SK-N-MC (cell line): Measurements from ENCODE around the gene RASSF1.

Source experiments
- DNase-seq: peaks from one replicate; pipeline ENCODE4 v3.0.0-alpha.2; 2011; ENCODE audit warnings: low read depth, low spot score
- H3K27ac ChIP-seq: fragments of 200-600 bp; sonication (generic); 2 replicates; pipeline ENCODE4 v1.5.1; 2016; ENCODE audit warnings: mixed run types
- H3K36me3 ChIP-seq: fragments of 200-600 bp; sonication (generic); 2 replicates; pipeline ENCODE4 v1.6.1; 2017; ENCODE audit warnings: antibody characterized with exemption, low read length, mixed read lengths; ENCODE audit not compliant: insufficient read depth
- H3K4me3 ChIP-seq: fragments of 200-600 bp; sonication (generic); 2 replicates; pipeline ENCODE4 v1.5.1; 2016
- H3K9ac ChIP-seq: fragments of 200-600 bp; sonication (generic); 2 replicates; pipeline ENCODE4 v1.8.0; 2017; ENCODE audit warnings: mixed run types, mixed read lengths; ENCODE audit not compliant: insufficient read length
- H3K9me3 ChIP-seq: fragments of 200-600 bp; sonication (generic); 2 replicates; pipeline ENCODE4 v1.6.1; 2017; ENCODE audit warnings: low read depth, mild to moderate bottlenecking, antibody characterized with exemption, low read length, moderate library complexity, mixed read lengths
- EZH2 ChIP-seq: fragments of 200-600 bp; sonication (generic); IDR thresholded peaks from one replicate; pipeline ENCODE4 v1.6.1; 2017; ENCODE audit warnings: antibody characterized with exemption
- FOXP2 ChIP-seq: optimal IDR thresholded peaks from 2 replicates; pipeline ENCODE3; 2011; ENCODE audit warnings: mild to moderate bottlenecking, moderate library complexity; ENCODE audit not compliant: insufficient read depth; ENCODE audit errors: extremely low read length, control extremely low read depth
- POLR2AphosphoS5 ChIP-seq: IDR thresholded peaks from 2 replicates; pipeline ENCODE4 v1.6.1; 2012; ENCODE audit warnings: mild to moderate bottlenecking, low read depth, low read length, borderline replicate concordance

The RASSF1 gene

GRCh38 chr3:50336452-50337174 is 4.0 kb downstream of the RASSF1 start:
- Histone ChIP-seq H3K4me3 (peak overlapping the region; percentile 86), H3K9me3 (no peaks in the 10 kb centered on the region), H3K27ac (0 out of 2 replicates have a peak overlapping the region, but pooled peaks have one; percentile 36), H3K36me3 (peaks cover 7% of the 10 kb centered on the region; the same call in 1 of the 2 replicates), H3K9ac (peak overlapping the region; percentile 94)
- TF ChIP-seq FOXP2 (no peak), EZH2 (no peak), POLR2AphosphoS5 (no peak)
- DNase-seq = no peak

- TF ChIP-seq POLR2AphosphoS5 = no peak
- TF ChIP-seq FOXP2 = no peak
- TF ChIP-seq EZH2 = no peak
- no peaks in the 10 kb centered on the region for H3K9me3 ChIP-seq
- H3K4me3 ChIP-seq = no peak overlapping the region
- no peak for DNase-seq
- no peak overlapping the region for H3K27ac ChIP-seq
- peaks cover 18% of the 10 kb centered on the region; the same call in 1 of the 2 replicates for H3K36me3 ChIP-seq
- no peak overlapping the region for H3K9ac ChIP-seq
Measured at GRCh38 chr3:50334339-50335075, 6.1 kb downstream of the RASSF1 start.

DNA sequence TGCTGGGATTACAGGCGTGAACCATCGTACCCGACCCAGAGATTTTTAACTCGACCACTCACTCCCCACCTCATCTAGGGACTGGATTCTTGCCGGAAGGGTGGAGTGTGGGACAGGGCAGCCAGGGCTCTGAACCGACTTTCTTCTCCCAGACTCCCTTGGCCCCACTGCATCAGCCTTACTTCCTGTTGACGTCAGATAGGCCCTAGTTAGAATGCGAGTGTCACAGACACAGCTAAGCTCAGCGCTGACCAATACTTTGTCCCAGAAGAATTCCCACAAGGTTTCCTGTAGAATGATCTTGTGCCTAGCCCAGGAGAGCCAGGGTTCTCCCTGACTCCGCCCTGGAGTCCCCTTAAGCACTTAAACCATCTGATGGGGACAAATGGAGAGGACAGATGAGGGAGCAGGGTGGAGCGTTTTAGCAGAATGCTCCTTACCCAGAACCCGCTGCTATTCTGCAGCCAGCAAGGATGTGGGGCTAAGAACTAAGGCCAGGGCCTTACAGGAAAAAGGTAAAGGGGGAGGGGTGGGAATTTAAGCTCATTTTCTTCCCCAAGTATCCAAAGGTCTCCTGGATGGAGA is 6.8 kb downstream of the RASSF1 start:
- TF ChIP-seq FOXP2 (no peak), POLR2AphosphoS5 (no peak), EZH2 (no peak)
- Histone ChIP-seq H3K36me3 (peaks cover 18% of the 10 kb centered on the region; the same call in 1 of the 2 replicates), H3K9me3 (no peaks in the 10 kb centered on the region), H3K9ac (no peak overlapping the region), H3K27ac (no peak overlapping the region), H3K4me3 (no peak overlapping the region)
- DNase-seq = no peak

DNA sequence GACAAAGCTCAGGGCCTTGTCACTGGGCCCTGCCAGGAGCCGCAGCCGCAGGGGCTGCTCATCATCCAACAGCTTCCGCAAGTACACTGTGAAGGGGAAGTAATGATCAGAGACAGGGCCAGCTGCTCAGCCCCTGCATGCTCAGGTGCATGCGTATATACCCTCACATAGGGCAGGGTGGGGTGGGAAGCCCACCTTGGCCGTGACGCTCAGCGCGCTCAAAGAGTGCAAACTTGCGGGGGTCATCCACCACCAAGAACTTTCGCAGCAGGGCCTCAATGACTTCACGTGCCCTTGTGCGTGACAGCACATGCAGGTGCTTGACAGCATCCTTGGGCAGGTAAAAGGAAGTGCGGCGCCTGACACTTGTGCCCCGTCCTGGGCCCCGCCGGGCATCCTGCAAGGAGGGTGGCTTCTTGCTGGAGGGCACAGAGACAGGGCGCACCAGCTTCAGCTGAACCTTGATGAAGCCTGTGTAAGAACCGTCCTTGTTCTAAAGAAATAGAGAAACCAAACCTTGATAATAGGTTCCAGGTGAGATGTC is 9.2 kb downstream of the RASSF1 start:
- Histone ChIP-seq H3K36me3 (peaks cover 18% of the 10 kb centered on the region; the same call in 1 of the 2 replicates), H3K4me3 (no peak overlapping the region), H3K9ac (no peak overlapping the region), H3K27ac (no peak overlapping the region), H3K9me3 (no peaks in the 10 kb centered on the region)
- DNase-seq = no peak
- TF ChIP-seq FOXP2 (no peak), POLR2AphosphoS5 (no peak), EZH2 (no peak)

DNA sequence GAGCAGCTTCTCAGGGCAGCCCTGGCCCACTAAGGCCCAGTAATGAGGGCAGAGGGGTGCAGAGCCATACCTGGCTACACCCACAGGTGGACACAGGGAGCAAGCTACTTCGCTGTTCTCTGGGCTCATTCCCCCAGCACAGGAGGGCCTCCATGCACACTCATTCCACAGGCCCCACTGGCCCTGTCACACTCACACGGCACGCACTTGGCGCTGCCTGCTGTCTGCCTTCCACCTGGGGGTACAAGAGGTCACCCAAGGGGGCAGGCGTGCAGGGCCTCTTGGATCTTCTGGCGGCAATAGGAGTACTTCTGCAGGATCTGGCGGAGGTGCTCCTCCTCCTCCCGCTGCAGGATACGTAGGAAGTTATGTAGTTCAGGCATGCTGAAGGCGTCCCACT is 10.3 kb downstream of the RASSF1 start:
- Histone ChIP-seq H3K9me3 (no peaks in the 10 kb centered on the region), H3K9ac (no peak overlapping the region), H3K27ac (no peak overlapping the region), H3K4me3 (no peak overlapping the region), H3K36me3 (peaks cover 18% of the 10 kb centered on the region; the same call in 1 of the 2 replicates)
- TF ChIP-seq FOXP2 = no peak
- TF ChIP-seq POLR2AphosphoS5 = no peak
- no peak for TF ChIP-seq EZH2
- no peak for DNase-seq

GRCh38 chr3:50327943-50328691 is 12.5 kb downstream of the RASSF1 start, which contains the start of gene TUSC2:
Gene TUSC2, minus strand, starts transcription at chr3:50328223. Its CDS starts 124 bp downstream, at chr3:50328099.
- Histone ChIP-seq H3K9ac (peak within 1 kb of the TSS; percentile 87), H3K9me3 (no peaks in the 10 kb centered on the region), H3K4me3 (peak within 1 kb of the TSS; percentile 81), H3K36me3 (peaks cover 18% of the 10 kb centered on the region; the same call in 1 of the 2 replicates), H3K27ac (peak within 1 kb of the TSS; percentile 62)
- no peak for TF ChIP-seq EZH2
- TF ChIP-seq POLR2AphosphoS5 = peak; percentile 87
- TF ChIP-seq FOXP2 = no peak
- no peak for DNase-seq

DNA sequence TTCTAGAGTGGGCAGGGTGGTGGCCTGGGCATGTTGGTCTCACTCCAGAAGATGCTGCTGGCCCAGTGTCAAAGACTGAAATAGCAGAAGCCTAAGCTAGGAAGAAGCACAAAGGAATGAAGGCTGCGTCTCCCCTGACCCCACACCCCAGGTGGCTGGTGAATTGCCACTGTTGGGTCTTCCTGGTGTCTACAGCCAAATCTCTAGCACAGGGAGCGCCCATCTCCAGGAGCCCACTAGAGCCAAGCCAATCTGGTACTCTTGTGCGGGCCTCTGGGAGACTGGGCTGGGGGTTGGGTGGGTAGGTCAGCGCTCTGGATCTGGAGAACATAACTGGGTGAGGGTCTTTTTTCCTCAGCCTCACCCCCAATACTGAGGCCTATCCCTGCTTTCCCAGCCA is 13.5 kb downstream of the RASSF1 start:
- no peak overlapping the region for H3K27ac ChIP-seq
- H3K36me3 ChIP-seq = peaks cover 17% of the 10 kb centered on the region; the same call in 1 of the 2 replicates

DNA sequence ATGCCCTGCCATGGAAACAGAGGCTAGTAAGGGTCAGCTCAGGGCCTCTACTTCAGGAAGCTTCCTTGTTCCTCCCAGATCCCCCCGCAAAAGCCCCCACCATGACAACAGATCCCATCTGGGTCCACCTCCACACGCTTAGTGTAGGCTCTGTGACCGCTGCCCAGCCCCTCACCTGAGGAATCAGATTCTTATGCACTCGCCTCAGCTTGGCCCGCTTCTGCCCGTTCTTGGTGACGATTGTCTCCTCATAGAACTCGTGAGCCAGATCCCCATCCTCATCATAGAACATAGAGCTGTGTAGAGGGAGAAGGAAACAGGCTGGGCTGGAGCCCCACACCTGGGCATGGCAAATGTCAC is 14.5 kb downstream of the RASSF1 start:
- H3K36me3 ChIP-seq = peaks cover 7% of the 10 kb centered on the region; the same call in 1 of the 2 replicates
- DNase-seq = no peak
- TF ChIP-seq FOXP2 (no peak), POLR2AphosphoS5 (no peak), EZH2 (no peak)
- no peak overlapping the region for H3K27ac ChIP-seq
- no peak overlapping the region for H3K9ac ChIP-seq
- H3K9me3 ChIP-seq = no peaks in the 10 kb centered on the region
- no peak overlapping the region for H3K4me3 ChIP-seq

More for the DNA sequence above, 13.5 kb downstream of the RASSF1 start:
- no peaks in the 10 kb centered on the region for H3K9me3 ChIP-seq
- H3K9ac ChIP-seq = peak overlapping the region; percentile 87
- no peak for DNase-seq
- TF ChIP-seq FOXP2 (no peak), POLR2AphosphoS5 (no peak), EZH2 (no peak)
- H3K4me3 ChIP-seq = peak overlapping the region; percentile 81
